ENCODE results near the gene TOM1. TPM values are rescaled to one million over a fixed set of nuclear protein-coding genes. Genes with fewer than 3 reads are reported as not detected.

TOM1 gene
- polyA plus RNA-seq, 2 of the 4 experiments (the other 2 are of a cell fraction) = 14.5 to 16.6 TPM

- Histone ChIP-seq H3K9me3 (no peaks in the 10 kb centered on the region), H3K27ac (no peak overlapping the region), H3K4me1 (no peaks in the 10 kb centered on the region), H3K4me3 (no peak overlapping the region), H3K4me2 (no peak overlapping the region)
- TF ChIP-seq, protein P1, sequence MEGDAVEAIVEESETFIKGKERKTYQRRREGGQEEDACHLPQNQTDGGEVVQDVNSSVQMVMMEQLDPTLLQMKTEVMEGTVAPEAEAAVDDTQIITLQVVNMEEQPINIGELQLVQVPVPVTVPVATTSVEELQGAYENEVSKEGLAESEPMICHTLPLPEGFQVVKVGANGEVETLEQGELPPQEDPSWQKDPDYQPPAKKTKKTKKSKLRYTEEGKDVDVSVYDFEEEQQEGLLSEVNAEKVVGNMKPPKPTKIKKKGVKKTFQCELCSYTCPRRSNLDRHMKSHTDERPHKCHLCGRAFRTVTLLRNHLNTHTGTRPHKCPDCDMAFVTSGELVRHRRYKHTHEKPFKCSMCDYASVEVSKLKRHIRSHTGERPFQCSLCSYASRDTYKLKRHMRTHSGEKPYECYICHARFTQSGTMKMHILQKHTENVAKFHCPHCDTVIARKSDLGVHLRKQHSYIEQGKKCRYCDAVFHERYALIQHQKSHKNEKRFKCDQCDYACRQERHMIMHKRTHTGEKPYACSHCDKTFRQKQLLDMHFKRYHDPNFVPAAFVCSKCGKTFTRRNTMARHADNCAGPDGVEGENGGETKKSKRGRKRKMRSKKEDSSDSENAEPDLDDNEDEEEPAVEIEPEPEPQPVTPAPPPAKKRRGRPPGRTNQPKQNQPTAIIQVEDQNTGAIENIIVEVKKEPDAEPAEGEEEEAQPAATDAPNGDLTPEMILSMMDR (IDR thresholded peaks at IDR 0.05) = no peak
- no peak for TF ChIP-seq TP53 (CRISPR knock-in tag; IDR thresholded peaks at IDR 0.05)
- TF ChIP-seq BHLHE40 (IDR thresholded peaks at IDR 0.05; ENCODE audit: low read depth, low read length) = no peak
- no peak for TF ChIP-seq RCOR1 (IDR thresholded peaks at IDR 0.05; ENCODE audit: low read depth, low read length)
- no peak for TF ChIP-seq KDM1A (IDR thresholded peaks at IDR 0.05; ENCODE audit: low read depth)
- no peak for TF ChIP-seq HDAC2 (IDR thresholded peaks at IDR 0.05)
- TF ChIP-seq MYC (IDR thresholded peaks at IDR 0.05; ENCODE audit: borderline replicate concordance, low read length) = no peak
- DNase-seq (ENCODE audit: low read depth in 1 of 2, low spot score in 1 of 2) = no peak
- 97% methylated on average over 3 of the region's 3 CpGs for WGBS (ENCODE audit: missing lambda C conversion rate)
- ATAC-seq = no peak
- no peak for FAIRE-seq
- ChIA-PET POLR2A (no interaction called here), CTCF (no interaction called here)
Observed at GRCh38 chr22:35269630-35270029, 30.1 kb upstream of the TOM1 start.

DNA sequence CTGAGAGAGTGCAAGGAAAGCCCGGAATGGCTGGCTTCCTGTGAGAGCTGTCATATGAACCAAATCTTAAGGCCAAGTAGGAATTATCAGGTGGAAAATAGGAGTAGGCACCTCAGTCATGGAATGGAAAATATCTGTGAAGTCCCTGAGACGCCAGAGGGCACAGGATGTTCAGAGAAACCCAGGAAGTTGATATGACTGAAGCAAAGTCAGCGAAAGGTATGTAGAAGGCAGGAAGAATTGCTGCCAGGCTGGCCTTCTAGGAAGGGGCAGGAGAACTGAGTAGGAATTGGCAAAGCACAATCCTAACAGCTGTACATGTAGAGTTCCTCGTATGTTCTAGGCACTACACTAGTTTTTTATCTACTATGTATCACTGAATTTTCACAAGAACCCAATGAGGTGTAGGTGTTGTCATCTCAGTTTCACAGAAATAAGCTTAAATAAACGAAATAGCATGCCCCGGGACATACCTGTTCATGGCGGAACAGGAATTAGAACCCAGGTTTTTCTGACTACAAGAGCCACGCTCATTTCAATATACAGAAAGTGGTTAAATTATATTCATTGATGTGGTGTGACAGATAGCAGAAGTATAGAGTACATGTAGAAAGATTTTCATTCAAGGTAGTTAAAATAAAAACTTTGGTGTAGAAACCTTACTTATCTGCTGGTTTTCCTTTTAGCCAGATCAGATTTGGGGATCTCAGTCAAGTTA is 25.4 kb upstream of the TOM1 start:
- ChIA-PET POLR2A (no interaction called here), CTCF (no interaction called here)
- no peak for ATAC-seq
- Histone ChIP-seq H3K4me2 (no peak overlapping the region), H3K4me3 (no peak overlapping the region), H3K4me1 (no peaks in the 10 kb centered on the region), H3K27ac (no peak overlapping the region), H3K9me3 (no peaks in the 10 kb centered on the region)
- no peak for FAIRE-seq
- DNase-seq (ENCODE audit: low read depth in 1 of 2, low spot score in 1 of 2) = no peak
- WGBS (ENCODE audit: missing lambda C conversion rate) = 93% methylated on average over 8 of the region's 8 CpGs
- TF ChIP-seq HOXA7 (CRISPR knock-in tag; IDR thresholded peaks at IDR 0.05) (no peak), JUNB (IDR thresholded peaks at IDR 0.05) (no peak), HEYL (CRISPR knock-in tag; IDR thresholded peaks at IDR 0.05) (no peak), ZC3H11A (IDR thresholded peaks at IDR 0.05) (no peak)

DNA sequence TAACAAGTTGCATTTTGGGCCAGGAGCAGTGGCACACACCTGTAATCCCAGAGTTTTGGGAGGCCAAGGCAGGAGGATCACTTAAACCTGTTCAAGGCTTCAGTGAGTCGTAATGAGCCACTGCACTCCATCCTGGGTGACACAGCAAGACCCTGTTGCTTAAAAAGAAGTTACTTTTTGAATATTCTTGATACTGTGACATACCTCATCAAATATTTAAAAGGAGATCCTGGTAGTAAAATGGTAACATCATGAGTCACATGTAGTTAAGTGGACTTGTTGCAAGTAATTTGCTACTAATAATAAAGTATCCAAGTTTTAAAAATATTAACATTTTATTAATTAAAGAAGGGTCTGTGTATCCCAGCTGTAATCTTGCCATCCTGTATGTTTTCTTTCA is 24.1 kb upstream of the TOM1 start:
- TF ChIP-seq FOXS1 (CRISPR knock-in tag; IDR thresholded peaks at IDR 0.05) = no peak
- TF ChIP-seq, protein P2, sequence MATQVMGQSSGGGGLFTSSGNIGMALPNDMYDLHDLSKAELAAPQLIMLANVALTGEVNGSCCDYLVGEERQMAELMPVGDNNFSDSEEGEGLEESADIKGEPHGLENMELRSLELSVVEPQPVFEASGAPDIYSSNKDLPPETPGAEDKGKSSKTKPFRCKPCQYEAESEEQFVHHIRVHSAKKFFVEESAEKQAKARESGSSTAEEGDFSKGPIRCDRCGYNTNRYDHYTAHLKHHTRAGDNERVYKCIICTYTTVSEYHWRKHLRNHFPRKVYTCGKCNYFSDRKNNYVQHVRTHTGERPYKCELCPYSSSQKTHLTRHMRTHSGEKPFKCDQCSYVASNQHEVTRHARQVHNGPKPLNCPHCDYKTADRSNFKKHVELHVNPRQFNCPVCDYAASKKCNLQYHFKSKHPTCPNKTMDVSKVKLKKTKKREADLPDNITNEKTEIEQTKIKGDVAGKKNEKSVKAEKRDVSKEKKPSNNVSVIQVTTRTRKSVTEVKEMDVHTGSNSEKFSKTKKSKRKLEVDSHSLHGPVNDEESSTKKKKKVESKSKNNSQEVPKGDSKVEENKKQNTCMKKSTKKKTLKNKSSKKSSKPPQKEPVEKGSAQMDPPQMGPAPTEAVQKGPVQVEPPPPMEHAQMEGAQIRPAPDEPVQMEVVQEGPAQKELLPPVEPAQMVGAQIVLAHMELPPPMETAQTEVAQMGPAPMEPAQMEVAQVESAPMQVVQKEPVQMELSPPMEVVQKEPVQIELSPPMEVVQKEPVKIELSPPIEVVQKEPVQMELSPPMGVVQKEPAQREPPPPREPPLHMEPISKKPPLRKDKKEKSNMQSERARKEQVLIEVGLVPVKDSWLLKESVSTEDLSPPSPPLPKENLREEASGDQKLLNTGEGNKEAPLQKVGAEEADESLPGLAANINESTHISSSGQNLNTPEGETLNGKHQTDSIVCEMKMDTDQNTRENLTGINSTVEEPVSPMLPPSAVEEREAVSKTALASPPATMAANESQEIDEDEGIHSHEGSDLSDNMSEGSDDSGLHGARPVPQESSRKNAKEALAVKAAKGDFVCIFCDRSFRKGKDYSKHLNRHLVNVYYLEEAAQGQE (IDR thresholded peaks at IDR 0.05) = no peak
- no peak for TF ChIP-seq ESRRA (IDR thresholded peaks at IDR 0.05; ENCODE audit: borderline replicate concordance, low read length)
- TF ChIP-seq, protein P1 (IDR thresholded peaks at IDR 0.05) = no peak
- no peak for TF ChIP-seq ELK1 (IDR thresholded peaks at IDR 0.05; ENCODE audit: low read depth, low read length)
- no peak for TF ChIP-seq FOSL2 (IDR thresholded peaks at IDR 0.05)
- TF ChIP-seq FOSL2 (CRISPR knock-in tag; IDR thresholded peaks at IDR 0.05) = no peak
- Histone ChIP-seq H3K4me2 (no peak overlapping the region), H3K27ac (no peak overlapping the region), H3K4me3 (no peak overlapping the region), H3K9me3 (no peaks in the 10 kb centered on the region), H3K4me1 (no peaks in the 10 kb centered on the region)
- FAIRE-seq (no peak), DNase-seq (ENCODE audit: low read depth in 1 of 2, low spot score in 1 of 2) (no peak), ATAC-seq (no peak)
- WGBS (ENCODE audit: missing lambda C conversion rate) = 50% methylated on average over 1 of the region's 1 CpG
- POLR2A ChIA-PET = no interaction called here
- CTCF ChIA-PET = no interaction called here
